HG03064 (cell line): ENCODE measurements around the gene CHPF.

Source experiments
- ATAC-seq: cut with Tn5 transposase; IDR thresholded peaks from one replicate; pipeline ENCODE4 v1.9.1; 2021; ENCODE audit warnings: low read depth; ENCODE audit not compliant: unreplicated experiment

Gene CHPF

GRCh38 chr2:219569041-219569440 is 25.4 kb upstream of the CHPF start:
- ATAC-seq: no peak

- ATAC-seq: no peak
Observed at GRCh38 chr2:219567791-219568361, 24.3 kb upstream of the CHPF start.

GRCh38 chr2:219567131-219567530 is 23.5 kb upstream of the CHPF start:
- ATAC-seq: no peak

GRCh38 chr2:219566640-219567039 is 23.0 kb upstream of the CHPF start:
- no peak for ATAC-seq

GRCh38 chr2:219565130-219566080 is 21.8 kb upstream of the CHPF start:
- ATAC-seq: no peak

GRCh38 chr2:219563271-219563928 is 19.8 kb upstream of the CHPF start:
- ATAC-seq: no peak

- ATAC-seq: no peak
Observed at GRCh38 chr2:219562049-219563020, 18.7 kb upstream of the CHPF start.

- no peak for ATAC-seq
Observed at GRCh38 chr2:219561179-219562048, 17.8 kb upstream of the CHPF start.

GRCh38 chr2:219560893-219561178 is 17.2 kb upstream of the CHPF start:
- no peak for ATAC-seq

GRCh38 chr2:219560037-219560892 is 16.7 kb upstream of the CHPF start:
- ATAC-seq: no peak

- ATAC-seq: no peak
Observed at GRCh38 chr2:219559156-219559915, 15.7 kb upstream of the CHPF start.

GRCh38 chr2:219557791-219558785 is 14.5 kb upstream of the CHPF start:
- no peak for ATAC-seq

- ATAC-seq: no peak
Observed at GRCh38 chr2:219557320-219557719, 13.7 kb upstream of the CHPF start.

- ATAC-seq: no peak
Observed at GRCh38 chr2:219556413-219556812, 12.8 kb upstream of the CHPF start.

- ATAC-seq: no peak
Observed at GRCh38 chr2:219555956-219556355, 12.3 kb upstream of the CHPF start.

- ATAC-seq: no peak
Observed at GRCh38 chr2:219554350-219554749, 10.7 kb upstream of the CHPF start.

- ATAC-seq: no peak
Observed at GRCh38 chr2:219553463-219553963, 9.9 kb upstream of the CHPF start.
